Measurements from ENCODE around the gene DAPK2. TPM values are rescaled to one million over a fixed set of nuclear protein-coding genes. Genes with fewer than 3 reads are reported as not detected.

DAPK2 gene
- total RNA-seq, 2 experiments from 2014 or later, result 1.0 to 1.3 TPM

DNA sequence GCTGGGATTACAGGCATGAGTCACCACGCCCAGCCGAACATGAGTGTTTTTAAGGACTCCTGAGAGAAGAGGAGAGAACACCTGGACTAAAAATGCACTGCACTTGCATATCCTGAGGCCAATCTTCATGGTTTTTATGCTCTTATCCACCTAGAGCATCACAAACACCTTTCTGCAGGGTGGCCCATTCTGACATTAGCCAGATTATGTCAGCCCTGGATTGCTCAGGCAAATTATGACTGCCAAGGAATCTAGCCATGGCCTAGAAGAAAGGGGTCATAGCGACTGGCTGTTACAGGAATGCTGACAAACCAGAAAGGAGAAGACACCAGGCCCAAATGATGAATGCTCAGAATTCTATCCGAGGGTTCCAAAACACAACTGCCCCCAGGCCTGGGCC lies 171.7 kb downstream of the DAPK2 start:
- peaks cover 26% of the 10 kb centered on the region for H3K4me1 Mint-ChIP-seq
- CTCF ChIA-PET, result interaction anchor here (1.1 kb wide), 1 partner anchor 16 kb away, joined by 3 read pairs; no protein-coding TSS in a partner anchor
- no peaks in the 10 kb centered on the region for H3K9me3 Mint-ChIP-seq (ENCODE audit: low read depth)
- no peak overlapping the region for H3K4me3 Mint-ChIP-seq
- no peak for DNase-seq
- H3K27ac Mint-ChIP-seq, result no peak overlapping the region
- POLR2A ChIA-PET, result no interaction called here
- H3K27me3 Mint-ChIP-seq, result no peaks in the 10 kb centered on the region
- intact Hi-C loops (cut with DNase I, micrococcal nuclease), result no loop called here
- no peaks in the 10 kb centered on the region for H3K36me3 Mint-ChIP-seq (ENCODE audit: low read depth)
- no peak for ATAC-seq

- Mint-ChIP-seq H3K27me3 (no peaks in the 10 kb centered on the region), H3K4me3 (no peak overlapping the region), H3K36me3 (ENCODE audit: low read depth) (no peaks in the 10 kb centered on the region), H3K27ac (no peak overlapping the region), H3K9me3 (ENCODE audit: low read depth) (no peaks in the 10 kb centered on the region), H3K4me1 (peaks cover 28% of the 10 kb centered on the region)
- no peak for ATAC-seq
- no peak for DNase-seq
- POLR2A ChIA-PET, result no interaction called here
- intact Hi-C loops (cut with DNase I, micrococcal nuclease), result no loop called here
- CTCF ChIA-PET, result interaction anchor here (0.7 to 1.2 kb wide), 3 partner anchors 22 to 406 kb away, joined by 3 to 5 read pairs (median 3); no protein-coding TSS in a partner anchor
Measured at GRCh38 chr15:63872759-63873510, 173.3 kb downstream of the DAPK2 start.

GRCh38 chr15:63870487-63871209 lies 175.6 kb downstream of the DAPK2 start:
- Mint-ChIP-seq H3K4me1 (peaks cover 24% of the 10 kb centered on the region), H3K4me3 (no peak overlapping the region), H3K36me3 (ENCODE audit: low read depth) (no peaks in the 10 kb centered on the region), H3K9me3 (ENCODE audit: low read depth) (no peaks in the 10 kb centered on the region), H3K27me3 (no peaks in the 10 kb centered on the region), H3K27ac (no peak overlapping the region)
- no peak for DNase-seq
- ATAC-seq, result peak; percentile 17
- POLR2A ChIA-PET, result interaction anchor here (0.7 to 0.9 kb wide), 2 partner anchors 11 to 38 kb away, joined by 3 to 5 read pairs; no protein-coding TSS in a partner anchor
- CTCF ChIA-PET, result interaction anchor here (0.5 to 3.4 kb wide), 6 partner anchors 11 to 88 kb away, joined by 3 to 17 read pairs (median 4); no protein-coding TSS in a partner anchor
- intact Hi-C loops (cut with DNase I, micrococcal nuclease), result no loop called here

GRCh38 chr15:63870043-63870394 lies 176.3 kb downstream of the DAPK2 start:
- Mint-ChIP-seq H3K9me3 (ENCODE audit: low read depth) (no peaks in the 10 kb centered on the region), H3K27me3 (no peaks in the 10 kb centered on the region), H3K4me3 (peak overlapping the region; percentile 3), H3K27ac (peak overlapping the region; percentile 77), H3K4me1 (peaks cover 24% of the 10 kb centered on the region), H3K36me3 (ENCODE audit: low read depth) (no peaks in the 10 kb centered on the region)
- DNase-seq (no peak), ATAC-seq (peak; percentile 85)
- CTCF ChIA-PET, result interaction anchor here (0.5 to 3.4 kb wide), 6 partner anchors 10 to 88 kb away, joined by 3 to 17 read pairs (median 4); no protein-coding TSS in a partner anchor
- POLR2A ChIA-PET, result interaction anchor here (0.7 to 0.9 kb wide), 2 partner anchors 10 to 37 kb away, joined by 3 to 5 read pairs; no protein-coding TSS in a partner anchor
- intact Hi-C loops (cut with DNase I, micrococcal nuclease), result no loop called here

DNA sequence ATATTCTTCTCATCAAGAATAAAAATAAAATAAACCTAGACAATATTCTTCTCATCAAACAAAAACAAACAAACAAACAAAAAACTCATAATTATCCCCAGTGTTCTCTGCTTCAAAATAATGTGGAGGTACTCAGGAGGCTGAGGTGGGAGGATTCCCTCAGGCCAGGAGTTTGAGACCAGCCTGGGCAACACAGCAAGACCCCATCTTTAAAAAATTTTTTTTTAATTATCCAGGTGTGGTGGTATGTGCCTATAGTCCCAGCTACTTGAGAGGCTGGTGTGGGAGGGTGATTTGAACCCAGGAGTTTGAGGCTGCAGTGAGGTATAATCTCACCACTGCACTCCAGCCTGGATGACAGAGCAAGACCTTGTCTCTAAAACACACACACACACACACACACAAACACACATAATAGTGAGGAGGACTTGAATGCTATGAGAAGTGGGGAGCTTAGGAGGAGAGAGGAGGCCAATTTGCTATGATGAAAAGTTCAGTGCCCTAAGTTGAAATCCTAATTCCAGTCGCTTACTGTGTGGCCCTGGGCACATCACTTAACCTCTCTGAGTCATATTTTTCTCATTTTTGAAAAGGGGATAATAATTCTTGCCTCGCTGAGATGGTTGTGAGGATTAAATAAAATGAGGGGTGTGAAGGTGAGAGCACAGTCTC lies 176.8 kb downstream of the DAPK2 start:
- intact Hi-C loops (cut with DNase I, micrococcal nuclease), result no loop called here

DNA sequence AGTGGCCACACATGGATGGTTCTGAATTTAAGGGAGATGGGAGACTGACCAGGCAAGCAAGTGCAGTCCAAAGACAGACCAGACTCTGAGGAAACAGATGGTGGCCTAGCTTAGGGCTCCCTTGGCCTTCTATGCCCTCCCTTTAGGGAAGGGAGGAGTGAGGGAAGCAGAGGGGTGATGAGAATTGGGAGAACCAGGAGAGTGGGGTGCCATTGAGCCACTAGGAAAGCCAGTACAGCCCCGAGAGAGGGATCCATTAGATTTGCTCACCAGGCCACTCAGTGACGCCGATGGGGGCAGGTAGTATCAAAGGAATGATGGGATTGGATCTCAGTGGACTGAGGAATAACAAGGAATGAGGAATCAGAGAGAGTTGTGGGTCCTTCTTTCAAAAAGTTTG lies 182.1 kb downstream of the DAPK2 start:
- ChIA-PET POLR2A (no interaction called here), CTCF (interaction anchor here (1.1 kb wide), 1 partner anchor 11 kb away, joined by 4 read pairs; no protein-coding TSS in a partner anchor)
- DNase-seq (no peak), ATAC-seq (no peak)
- Mint-ChIP-seq H3K4me1 (peaks cover 32% of the 10 kb centered on the region), H3K9me3 (ENCODE audit: low read depth) (no peaks in the 10 kb centered on the region), H3K27ac (no peak overlapping the region), H3K36me3 (ENCODE audit: low read depth) (peaks cover 4% of the 10 kb centered on the region), H3K4me3 (no peak overlapping the region), H3K27me3 (no peaks in the 10 kb centered on the region)
- intact Hi-C loops (cut with DNase I, micrococcal nuclease), result loop anchor here in 1 of 2 experiments (5.0 kb wide), 1 partner anchor 37 kb away; no protein-coding TSS in a partner anchor

More for the DNA sequence above, 176.8 kb downstream of the DAPK2 start:
- POLR2A ChIA-PET, result interaction anchor here (0.9 kb wide), 1 partner anchor 37 kb away, joined by 3 read pairs; no protein-coding TSS in a partner anchor
- H3K27me3 Mint-ChIP-seq, result no peaks in the 10 kb centered on the region
- DNase-seq (no peak), ATAC-seq (peak; percentile 57)
- peak overlapping the region; percentile 3 for H3K4me3 Mint-ChIP-seq
- CTCF ChIA-PET, result interaction anchor here (0.5 to 3.4 kb wide), 6 partner anchors 10 to 87 kb away, joined by 3 to 17 read pairs (median 3); no protein-coding TSS in a partner anchor
- peaks cover 24% of the 10 kb centered on the region for H3K4me1 Mint-ChIP-seq
- peak overlapping the region; percentile 77 for H3K27ac Mint-ChIP-seq
- no peaks in the 10 kb centered on the region for H3K9me3 Mint-ChIP-seq (ENCODE audit: low read depth)
- no peaks in the 10 kb centered on the region for H3K36me3 Mint-ChIP-seq (ENCODE audit: low read depth)

- ChIA-PET CTCF (interaction anchor here (0.6 kb wide), 1 partner anchor 36 kb away, joined by 3 read pairs; no protein-coding TSS in a partner anchor), POLR2A (no interaction called here)
- Mint-ChIP-seq H3K36me3 (ENCODE audit: low read depth) (peaks cover 4% of the 10 kb centered on the region), H3K27me3 (no peaks in the 10 kb centered on the region), H3K9me3 (ENCODE audit: low read depth) (no peaks in the 10 kb centered on the region), H3K4me1 (peaks cover 54% of the 10 kb centered on the region), H3K4me3 (no peak overlapping the region), H3K27ac (peak overlapping the region; percentile 7)
- no peak for DNase-seq
- intact Hi-C loops (cut with DNase I, micrococcal nuclease), result loop anchor here in 1 of 2 experiments (5.0 kb wide), 1 partner anchor 35 kb away; no protein-coding TSS in a partner anchor
- ATAC-seq, result no peak
Measured at GRCh38 chr15:63861946-63862517, 184.3 kb downstream of the DAPK2 start.

GRCh38 chr15:63860555-63860954 lies 185.7 kb downstream of the DAPK2 start:
- Mint-ChIP-seq H3K4me1 (peaks cover 59% of the 10 kb centered on the region), H3K27ac (peak overlapping the region; percentile 92), H3K4me3 (peak overlapping the region; percentile 41), H3K36me3 (ENCODE audit: low read depth) (peaks cover 4% of the 10 kb centered on the region), H3K9me3 (ENCODE audit: low read depth) (no peaks in the 10 kb centered on the region), H3K27me3 (no peaks in the 10 kb centered on the region)
- no peak for DNase-seq
- CTCF ChIA-PET, result interaction anchor here (0.6 to 3.7 kb wide), 6 partner anchors 9 to 1045 kb away, joined by 3 to 17 read pairs (median 4); no protein-coding TSS in a partner anchor
- POLR2A ChIA-PET, result interaction anchor here (0.6 kb wide), 1 partner anchor 26 kb away, joined by 3 read pairs; no protein-coding TSS in a partner anchor
- intact Hi-C loops (cut with DNase I, micrococcal nuclease), result loop anchor here in 1 of 2 experiments (5.0 kb wide), 1 partner anchor 33 kb away; no protein-coding TSS in a partner anchor
- ATAC-seq, result peak; percentile 57

DNA sequence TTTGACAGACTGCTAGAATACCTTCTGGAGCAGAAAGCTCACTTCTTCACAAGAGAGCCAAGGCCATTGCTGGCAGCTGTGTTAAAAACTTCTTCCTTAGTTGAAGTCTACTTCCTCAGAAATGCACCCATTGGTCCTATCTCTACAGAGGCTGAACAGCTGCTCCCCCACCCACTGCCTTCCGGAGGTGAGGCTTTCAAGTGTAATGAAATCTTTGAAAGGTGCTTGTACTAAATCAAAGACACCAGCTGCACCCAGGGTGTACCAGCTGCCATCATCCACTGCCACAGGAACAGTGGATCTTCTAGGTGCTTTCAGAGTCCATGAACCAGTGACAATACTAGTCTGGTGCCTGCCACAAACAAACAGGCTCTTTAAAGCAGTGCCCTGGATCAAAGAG lies 186.1 kb downstream of the DAPK2 start:
- Mint-ChIP-seq H3K4me3 (peak overlapping the region; percentile 41), H3K27ac (peak overlapping the region; percentile 92), H3K4me1 (peaks cover 63% of the 10 kb centered on the region), H3K27me3 (no peaks in the 10 kb centered on the region), H3K36me3 (ENCODE audit: low read depth) (peaks cover 4% of the 10 kb centered on the region), H3K9me3 (ENCODE audit: low read depth) (no peaks in the 10 kb centered on the region)
- intact Hi-C loops (cut with DNase I, micrococcal nuclease), result loop anchor here in 1 of 2 experiments (5.0 kb wide), 1 partner anchor 33 kb away; no protein-coding TSS in a partner anchor
- POLR2A ChIA-PET, result interaction anchor here (0.6 kb wide), 1 partner anchor 10 kb away, joined by 5 read pairs; no protein-coding TSS in a partner anchor
- DNase-seq, result peak; percentile 76
- CTCF ChIA-PET, result interaction anchor here (0.6 to 3.7 kb wide), 8 partner anchors 10 to 1045 kb away, joined by 3 to 17 read pairs (median 4); no protein-coding TSS in a partner anchor
- peak; percentile 71 for ATAC-seq

DNA sequence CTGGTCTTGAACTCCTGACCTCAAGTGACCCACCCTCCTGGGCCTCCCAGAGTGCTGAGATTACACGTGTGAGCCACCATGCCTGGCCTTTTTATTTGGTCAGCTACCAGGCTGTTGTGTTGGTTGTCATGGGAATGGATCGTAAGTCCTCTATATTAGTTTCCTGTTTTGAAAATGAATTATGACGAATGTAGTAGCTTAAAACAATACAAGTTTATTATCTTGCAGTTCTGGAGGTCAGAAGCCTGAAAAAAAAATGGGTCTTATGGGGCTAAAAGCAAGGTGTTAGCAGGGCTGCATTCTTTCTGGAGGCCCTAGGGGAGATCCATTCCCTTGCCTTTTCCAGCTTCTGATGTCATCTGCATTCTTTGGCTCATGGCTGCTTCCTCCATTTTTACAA lies 187.4 kb downstream of the DAPK2 start:
- intact Hi-C loops (cut with DNase I, micrococcal nuclease), result no loop called here

More for the DNA sequence above, 187.4 kb downstream of the DAPK2 start:
- H3K4me1 Mint-ChIP-seq, result peaks cover 67% of the 10 kb centered on the region
- H3K27me3 Mint-ChIP-seq, result no peaks in the 10 kb centered on the region
- ChIA-PET POLR2A (no interaction called here), CTCF (interaction anchor here (0.5 to 3.7 kb wide), 5 partner anchors 11 to 40 kb away, joined by 3 to 17 read pairs (median 3); no protein-coding TSS in a partner anchor)
- peak overlapping the region; percentile 92 for H3K27ac Mint-ChIP-seq
- H3K36me3 Mint-ChIP-seq (ENCODE audit: low read depth), result peaks cover 4% of the 10 kb centered on the region
- no peak overlapping the region for H3K4me3 Mint-ChIP-seq
- H3K9me3 Mint-ChIP-seq (ENCODE audit: low read depth), result no peaks in the 10 kb centered on the region
- no peak for ATAC-seq
- no peak for DNase-seq
